NB4 (cell line): ENCODE data around the gene GIMAP7.

Experiments
- DNase-seq: peaks from one replicate; pipeline ENCODE4 v3.0.0; 2010; ENCODE audit warnings: low read depth
- H3K4me3 ChIP-seq: one replicate; pipeline ENCODE4 v1.5.1; 2011; ENCODE audit warnings: mild to moderate bottlenecking, low read depth, low read length, moderate library complexity
- CTCF ChIP-seq: IDR thresholded peaks from one replicate; pipeline ENCODE4 v1.5.1; 2012; ENCODE audit warnings: low read depth, low read length
- MAX ChIP-seq: IDR thresholded peaks from 2 replicates; pipeline ENCODE4 v1.6.1; 2011; ENCODE audit warnings: low read depth, low read length
- MYC ChIP-seq: IDR thresholded peaks from 2 replicates; pipeline ENCODE4 v1.6.1; 2011; ENCODE audit warnings: low read depth, low read length
- POLR2A ChIP-seq: IDR thresholded peaks from 2 replicates; pipeline ENCODE4 v1.6.1; 2011; ENCODE audit warnings: mild to moderate bottlenecking; ENCODE audit not compliant: insufficient read length; ENCODE audit errors: extremely low read depth

Gene GIMAP7

GRCh38 chr7:150503581-150503980 lies 11.1 kb upstream of the GIMAP7 start:
- no peak for TF ChIP-seq MAX
- no peak for TF ChIP-seq MYC
- no peak for TF ChIP-seq POLR2A
- TF ChIP-seq CTCF: no peak
- no peak overlapping the region for H3K4me3 ChIP-seq
- no peak for DNase-seq

GRCh38 chr7:150507947-150508602 lies 6.6 kb upstream of the GIMAP7 start:
- H3K4me3 ChIP-seq: no peak overlapping the region

GRCh38 chr7:150511048-150511447 lies 3.6 kb upstream of the GIMAP7 start:
- no peak for DNase-seq
- TF ChIP-seq MYC: no peak
- no peak for TF ChIP-seq MAX
- no peak for TF ChIP-seq POLR2A
- TF ChIP-seq CTCF: no peak
- H3K4me3 ChIP-seq: no peak overlapping the region

More at GRCh38 chr7:150507947-150508602, 6.6 kb upstream of the GIMAP7 start:
- no peak for TF ChIP-seq MAX
- no peak for TF ChIP-seq MYC
- TF ChIP-seq POLR2A: no peak
- TF ChIP-seq CTCF: no peak
- no peak for DNase-seq

- H3K4me3 ChIP-seq: no peak overlapping the region
- TF ChIP-seq MYC: no peak
- TF ChIP-seq CTCF: no peak
- TF ChIP-seq MAX: no peak
- TF ChIP-seq POLR2A: no peak
Measured at GRCh38 chr7:150513758-150514157, 914 bp upstream of the GIMAP7 start.

GRCh38 chr7:150515248-150516147 lies 826 bp downstream of the GIMAP7 start:
- DNase-seq: no peak

More at GRCh38 chr7:150513758-150514157, 914 bp upstream of the GIMAP7 start:
- no peak for DNase-seq

More at GRCh38 chr7:150515248-150516147, 826 bp downstream of the GIMAP7 start:
- H3K4me3 ChIP-seq: no peak overlapping the region
- TF ChIP-seq POLR2A: no peak
- no peak for TF ChIP-seq MAX
- no peak for TF ChIP-seq MYC
- no peak for TF ChIP-seq CTCF
